MM.1S (cell line): Measurements from ENCODE around the gene TMEM40.

Experiments
- DNase-seq: peaks from one replicate; pipeline ENCODE4 v3.0.0-alpha.2; 2015
- H2AFZ ChIP-seq: fragments of 300-600 bp; sonication (generic); 2 replicates; pipeline ENCODE4 v1.6.0; 2016; ENCODE audit warnings: antibody characterized with exemption, low read length
- H3F3A ChIP-seq: fragments of 300-600 bp; sonication (generic); 2 replicates; pipeline ENCODE4 v1.6.1; 2016; ENCODE audit warnings: mild to moderate bottlenecking, antibody characterized with exemption, low read length, moderate library complexity, mixed read lengths; ENCODE audit not compliant: insufficient read depth
- H3K27ac ChIP-seq: fragments of 300-600 bp; sonication (generic); 2 replicates; pipeline ENCODE4 v1.5.1; 2016; ENCODE audit warnings: mild to moderate bottlenecking, low read length
- H3K27me3 ChIP-seq: fragments of 300-600 bp; sonication (generic); replicated peaks from 2 replicates; pipeline ENCODE4 v1.6.0; 2016; ENCODE audit warnings: low read length; ENCODE audit not compliant: insufficient read depth
- H3K36me3 ChIP-seq: fragments of 300-600 bp; sonication (generic); replicated peaks from 2 replicates; pipeline ENCODE4 v1.6.1; 2016; ENCODE audit warnings: mild to moderate bottlenecking, low read length, mixed read lengths; ENCODE audit not compliant: insufficient read depth
- H3K4me1 ChIP-seq: fragments of 300-600 bp; sonication (generic); 2 replicates; pipeline ENCODE4 v1.6.1; 2016; ENCODE audit warnings: low read length, mixed read lengths
- H3K4me2 ChIP-seq: fragments of 300-600 bp; sonication (generic); 2 replicates; pipeline ENCODE4 v1.6.0; 2016; ENCODE audit warnings: low read depth, low read length
- H3K4me3 ChIP-seq: fragments of 300-600 bp; sonication (generic); 2 replicates; pipeline ENCODE4 v1.5.1; 2016; ENCODE audit warnings: low read length, mixed read lengths
- H3K79me2 ChIP-seq: fragments of 300-600 bp; sonication (generic); 2 replicates; pipeline ENCODE4 v1.6.1; 2016; ENCODE audit warnings: mixed run types, low read length, mixed read lengths
- H3K9ac ChIP-seq: fragments of 300-600 bp; sonication (generic); 2 replicates; pipeline ENCODE4 v1.6.1; 2016; ENCODE audit warnings: low read length, mixed read lengths
- H3K9me2 ChIP-seq: fragments of 300-600 bp; sonication (generic); replicated peaks from 2 replicates; pipeline ENCODE4 v1.6.1; 2016; ENCODE audit warnings: mild to moderate bottlenecking, low read length, mixed read lengths; ENCODE audit not compliant: insufficient read depth
- H3K9me3 ChIP-seq: fragments of 300-600 bp; sonication (generic); replicated peaks from 2 replicates; pipeline ENCODE4 v1.6.1; 2016; ENCODE audit warnings: mild to moderate bottlenecking, low read length, mixed read lengths; ENCODE audit not compliant: insufficient read depth
- H4K20me1 ChIP-seq: fragments of 300-600 bp; sonication (generic); 2 replicates; pipeline ENCODE4 v1.6.1; 2016; ENCODE audit warnings: mild to moderate bottlenecking, low read length, moderate library complexity, mixed read lengths; ENCODE audit not compliant: insufficient read depth
- EZH2 ChIP-seq: fragments of 300-600 bp; sonication (generic); optimal IDR thresholded peaks from 2 replicates; pipeline ENCODE3; 2017; ENCODE audit warnings: low read depth, mild to moderate bottlenecking, antibody characterized with exemption, low read length, mixed read lengths
- EZH2phosphoT487 ChIP-seq: fragments of 300-600 bp; sonication (generic); IDR thresholded peaks from 2 replicates; pipeline ENCODE4 v1.6.1; 2018; ENCODE audit warnings: antibody characterized with exemption, low read length
- TF ChIP-seq, protein P1 (sequence below): fragments of 300-600 bp; sonication (generic); IDR thresholded peaks from 2 replicates; pipeline ENCODE4 v1.5.1; 2016; ENCODE audit warnings: antibody characterized with exemption, low read length, mixed read lengths

The TMEM40 gene

DNA sequence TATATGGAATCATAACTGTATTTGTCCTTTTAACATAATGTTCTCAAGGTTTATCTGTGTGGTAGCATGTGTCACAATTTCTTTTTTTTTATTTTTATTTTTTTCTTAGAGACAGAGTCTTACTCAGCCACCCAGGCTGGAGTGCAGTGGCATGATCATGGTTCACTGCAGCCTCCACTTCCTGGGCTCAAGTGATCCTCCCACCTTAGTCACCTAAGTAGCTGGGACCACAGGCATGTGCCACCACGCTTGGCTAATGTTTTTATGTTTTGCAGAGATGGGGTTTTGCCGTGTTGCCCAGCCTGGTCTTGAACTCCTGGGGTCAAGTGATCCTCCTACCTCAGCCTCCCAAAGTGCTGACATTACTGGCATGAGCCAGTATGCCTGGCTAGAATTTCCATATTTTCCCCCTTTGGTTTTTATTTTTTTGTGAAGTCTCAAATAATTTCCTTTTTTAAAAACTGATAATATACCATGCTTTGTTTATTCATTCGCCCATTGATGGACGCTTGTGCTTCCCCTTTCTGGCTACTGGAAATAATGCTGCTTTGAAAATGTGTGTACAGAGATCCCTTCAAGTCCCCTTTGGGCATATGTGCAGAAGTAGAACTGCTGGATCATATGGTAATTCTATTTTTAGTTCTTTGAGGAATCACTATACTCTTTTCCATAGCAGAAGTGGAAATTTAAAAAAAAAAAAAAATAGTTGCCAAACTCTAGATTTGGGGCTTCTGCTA is 28.4 kb downstream of the TMEM40 start:
- no peak overlapping the region for H3K9ac ChIP-seq
- H3K27me3 ChIP-seq = no peaks in the 10 kb centered on the region
- no peaks in the 10 kb centered on the region for H3K36me3 ChIP-seq
- H3F3A ChIP-seq = no peaks in the 10 kb centered on the region
- H3K4me2 ChIP-seq = no peak overlapping the region
- TF ChIP-seq EZH2 (no peak), EZH2phosphoT487 (no peak)
- TF ChIP-seq, protein P1, sequence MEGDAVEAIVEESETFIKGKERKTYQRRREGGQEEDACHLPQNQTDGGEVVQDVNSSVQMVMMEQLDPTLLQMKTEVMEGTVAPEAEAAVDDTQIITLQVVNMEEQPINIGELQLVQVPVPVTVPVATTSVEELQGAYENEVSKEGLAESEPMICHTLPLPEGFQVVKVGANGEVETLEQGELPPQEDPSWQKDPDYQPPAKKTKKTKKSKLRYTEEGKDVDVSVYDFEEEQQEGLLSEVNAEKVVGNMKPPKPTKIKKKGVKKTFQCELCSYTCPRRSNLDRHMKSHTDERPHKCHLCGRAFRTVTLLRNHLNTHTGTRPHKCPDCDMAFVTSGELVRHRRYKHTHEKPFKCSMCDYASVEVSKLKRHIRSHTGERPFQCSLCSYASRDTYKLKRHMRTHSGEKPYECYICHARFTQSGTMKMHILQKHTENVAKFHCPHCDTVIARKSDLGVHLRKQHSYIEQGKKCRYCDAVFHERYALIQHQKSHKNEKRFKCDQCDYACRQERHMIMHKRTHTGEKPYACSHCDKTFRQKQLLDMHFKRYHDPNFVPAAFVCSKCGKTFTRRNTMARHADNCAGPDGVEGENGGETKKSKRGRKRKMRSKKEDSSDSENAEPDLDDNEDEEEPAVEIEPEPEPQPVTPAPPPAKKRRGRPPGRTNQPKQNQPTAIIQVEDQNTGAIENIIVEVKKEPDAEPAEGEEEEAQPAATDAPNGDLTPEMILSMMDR = no peak
- no peak overlapping the region for H2AFZ ChIP-seq
- H4K20me1 ChIP-seq = no peaks in the 10 kb centered on the region
- no peaks in the 10 kb centered on the region for H3K79me2 ChIP-seq
- no peak overlapping the region for H3K4me3 ChIP-seq
- H3K9me3 ChIP-seq = no peaks in the 10 kb centered on the region
- DNase-seq = no peak
- no peaks in the 10 kb centered on the region for H3K9me2 ChIP-seq
- no peak overlapping the region for H3K27ac ChIP-seq
- H3K4me1 ChIP-seq = no peaks in the 10 kb centered on the region

- H3K9ac ChIP-seq = no peak overlapping the region
- H3F3A ChIP-seq = no peaks in the 10 kb centered on the region
- H3K4me2 ChIP-seq = no peak overlapping the region
- no peaks in the 10 kb centered on the region for H3K79me2 ChIP-seq
- no peaks in the 10 kb centered on the region for H3K27me3 ChIP-seq
- H3K9me2 ChIP-seq = no peaks in the 10 kb centered on the region
- H3K27ac ChIP-seq = no peak overlapping the region
- no peaks in the 10 kb centered on the region for H4K20me1 ChIP-seq
- no peak for DNase-seq
- no peak overlapping the region for H3K4me3 ChIP-seq
- H3K36me3 ChIP-seq = no peaks in the 10 kb centered on the region
- H2AFZ ChIP-seq = no peak overlapping the region
- no peaks in the 10 kb centered on the region for H3K4me1 ChIP-seq
- TF ChIP-seq, protein P1 = no peak
- TF ChIP-seq EZH2 (no peak), EZH2phosphoT487 (no peak)
- H3K9me3 ChIP-seq = no peaks in the 10 kb centered on the region
These were observed 29.9 kb downstream of the TMEM40 start for GRCh38 chr3:12729051-12729651.

GRCh38 chr3:12727937-12728336 is 31.1 kb downstream of the TMEM40 start:
- no peak for DNase-seq
- no peaks in the 10 kb centered on the region for H3F3A ChIP-seq
- no peaks in the 10 kb centered on the region for H3K9me3 ChIP-seq
- H3K9ac ChIP-seq = no peak overlapping the region
- TF ChIP-seq EZH2 (no peak), EZH2phosphoT487 (no peak)
- TF ChIP-seq, protein P1 = no peak
- no peaks in the 10 kb centered on the region for H4K20me1 ChIP-seq
- H3K4me2 ChIP-seq = no peak overlapping the region
- no peak overlapping the region for H3K4me3 ChIP-seq
- H3K36me3 ChIP-seq = no peaks in the 10 kb centered on the region
- no peaks in the 10 kb centered on the region for H3K4me1 ChIP-seq
- H3K27ac ChIP-seq = no peak overlapping the region
- H2AFZ ChIP-seq = no peak overlapping the region
- H3K79me2 ChIP-seq = no peaks in the 10 kb centered on the region
- no peaks in the 10 kb centered on the region for H3K27me3 ChIP-seq
- H3K9me2 ChIP-seq = no peaks in the 10 kb centered on the region
